DMS53 (cell line): ENCODE results near the gene POLR1B.
"Not testable (repeated sequence)": the region's sequence is repeated elsewhere in the genome, so short reads cannot be mapped to it uniquely, and the experiment has no call there.

Experiments used
- DNase-seq: peaks from one replicate; lab custom pipeline; 2025; lab: John Stamatoyannopoulos, UW

POLR1B gene

DNA sequence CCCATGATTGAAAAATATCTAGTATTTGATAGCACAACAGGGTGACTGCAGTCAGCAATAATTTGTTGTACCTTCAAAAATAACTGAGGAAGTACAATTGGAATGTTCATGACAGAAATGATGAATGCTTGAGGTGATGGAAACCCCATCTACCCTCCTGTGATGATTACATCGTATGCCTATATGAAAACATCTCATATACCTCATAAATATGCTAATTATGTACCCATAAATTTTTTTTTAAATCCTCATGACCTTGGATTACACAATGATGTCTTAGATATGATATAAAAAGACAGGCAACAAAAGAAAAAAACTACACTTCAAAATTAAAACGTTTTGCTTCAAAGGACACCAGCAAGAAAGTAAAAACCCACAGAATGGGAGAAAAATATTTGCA is 1.4 kb upstream of the POLR1B start:
- DNase-seq, result no peak

DNA sequence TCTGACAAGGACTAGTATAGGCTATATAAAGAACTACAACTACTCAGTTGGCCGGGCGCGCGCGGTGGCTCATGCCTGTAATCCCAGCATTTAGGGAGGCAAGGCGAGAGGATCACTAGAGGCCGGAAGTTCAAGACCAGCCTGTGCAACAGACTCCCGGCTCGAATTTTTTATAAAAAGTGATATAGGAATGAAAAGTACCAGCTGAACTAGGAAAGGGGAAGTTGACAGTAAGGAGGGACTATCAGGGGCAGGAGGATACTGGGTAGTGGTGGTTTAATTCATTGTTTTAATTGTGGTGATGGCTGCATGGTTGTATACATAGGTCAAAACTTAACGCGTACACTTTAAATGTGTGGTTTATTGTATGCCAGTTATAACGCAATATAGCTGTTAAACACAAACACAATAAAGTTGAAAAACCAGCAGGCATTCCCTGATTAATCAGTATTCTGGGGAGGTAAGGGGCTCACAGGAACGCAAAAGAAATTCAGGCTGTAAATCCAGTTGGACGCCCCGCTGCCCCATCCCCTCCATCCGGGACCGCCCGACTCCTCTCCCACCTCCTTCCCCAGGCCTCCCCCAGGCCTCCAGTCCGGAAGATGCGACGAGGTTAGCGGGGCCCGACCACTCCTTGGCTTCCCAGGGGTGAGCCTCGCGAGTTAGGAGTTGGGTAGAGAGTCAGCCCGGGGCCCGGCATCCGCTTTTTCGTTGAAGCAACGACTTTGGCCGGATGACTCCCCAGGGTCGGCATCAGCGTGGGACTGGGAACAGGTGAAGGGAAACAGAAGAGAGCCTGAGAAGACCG is 746 bp upstream of the POLR1B start:
- peak; percentile 93 for DNase-seq

DNA sequence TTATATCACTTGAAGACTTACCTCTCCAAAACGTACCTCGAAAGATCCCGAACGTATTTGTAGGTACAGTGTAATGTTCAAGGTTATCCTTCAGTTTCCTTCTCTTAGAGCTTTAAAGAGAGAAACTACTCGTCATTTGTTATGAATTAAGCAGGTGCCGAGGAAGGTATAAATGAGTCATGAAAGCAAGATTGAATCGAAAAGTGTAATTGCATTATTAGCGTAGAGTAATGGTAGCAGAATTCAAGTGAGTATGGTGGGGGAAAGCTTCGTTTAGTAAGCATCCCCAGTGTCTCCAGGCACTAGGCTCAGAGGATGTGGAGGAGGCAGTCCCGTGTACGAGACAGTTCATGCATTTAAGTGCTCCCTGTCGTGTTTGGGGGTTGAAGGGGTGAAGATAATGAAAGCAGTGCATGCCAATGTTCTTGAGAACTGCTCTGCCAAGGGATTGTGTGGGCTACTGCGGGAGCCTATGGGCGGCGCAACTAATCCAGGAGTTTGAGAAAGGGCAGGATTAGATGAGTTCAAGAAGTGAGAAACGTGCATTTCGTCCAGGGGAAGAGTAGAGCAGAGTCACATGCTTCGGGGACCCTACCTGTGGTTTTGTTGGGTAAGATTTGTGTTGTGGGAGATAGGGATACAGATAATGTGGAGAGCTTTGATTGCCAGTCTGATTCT is 858 bp downstream of the POLR1B start:
- DNase-seq, result peak; percentile 57

DNA sequence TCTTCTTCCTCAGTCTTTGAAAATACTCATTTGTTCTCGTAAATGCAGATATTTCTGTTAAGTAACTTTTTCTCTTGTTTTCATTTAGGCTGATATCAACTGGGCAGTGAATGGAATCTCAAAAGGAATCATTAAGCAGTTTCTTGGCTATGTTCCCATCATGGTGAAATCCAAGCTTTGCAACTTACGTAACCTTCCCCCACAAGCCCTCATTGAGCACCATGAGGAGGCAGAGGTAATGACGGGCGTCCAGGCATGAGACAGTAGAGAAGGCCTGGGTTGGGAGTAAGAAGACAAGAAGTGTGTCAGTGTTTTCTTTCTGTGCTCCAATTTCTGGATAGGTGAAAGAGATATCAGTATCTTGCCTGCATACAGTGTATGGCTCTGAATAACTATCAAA is 5.1 kb downstream of the POLR1B start:
- no peak for DNase-seq

DNA sequence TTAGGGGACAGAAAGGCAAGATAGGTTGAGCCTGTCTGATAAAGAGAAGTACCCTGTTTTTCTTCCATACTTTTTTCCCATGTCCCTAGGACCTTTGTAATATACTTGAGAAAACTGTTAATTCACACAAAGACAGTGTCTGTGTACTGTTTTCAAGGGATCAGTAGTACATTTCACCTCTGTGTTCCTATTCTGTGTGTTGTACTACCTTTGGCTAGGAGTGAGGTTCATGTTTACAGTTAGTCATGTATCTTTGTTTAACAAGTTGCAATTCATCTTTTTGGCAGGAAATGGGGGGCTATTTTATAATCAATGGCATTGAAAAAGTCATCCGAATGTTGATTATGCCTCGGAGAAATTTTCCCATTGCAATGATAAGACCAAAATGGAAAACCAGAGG is 6.7 kb downstream of the POLR1B start:
- no peak for DNase-seq

DNA sequence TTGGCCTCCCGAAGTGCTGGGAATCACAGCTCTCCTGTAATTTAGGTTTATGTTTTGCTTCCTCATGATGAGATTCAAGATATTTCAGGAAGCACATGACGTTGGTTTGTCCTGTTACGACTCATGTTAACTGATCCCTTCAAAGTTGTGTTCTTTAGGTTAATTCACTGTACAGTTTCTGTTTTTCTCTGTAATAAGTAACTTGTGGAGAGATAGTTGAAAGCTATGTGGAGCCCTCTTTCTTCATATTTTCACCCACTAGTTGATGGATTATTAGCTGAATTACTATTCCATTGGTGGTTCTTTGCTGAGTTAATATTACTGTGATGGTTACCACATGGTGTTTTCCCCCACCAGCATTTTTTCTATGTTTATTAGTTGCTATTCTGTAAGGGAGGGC is 23.8 kb downstream of the POLR1B start:
- DNase-seq, result no peak

DNA sequence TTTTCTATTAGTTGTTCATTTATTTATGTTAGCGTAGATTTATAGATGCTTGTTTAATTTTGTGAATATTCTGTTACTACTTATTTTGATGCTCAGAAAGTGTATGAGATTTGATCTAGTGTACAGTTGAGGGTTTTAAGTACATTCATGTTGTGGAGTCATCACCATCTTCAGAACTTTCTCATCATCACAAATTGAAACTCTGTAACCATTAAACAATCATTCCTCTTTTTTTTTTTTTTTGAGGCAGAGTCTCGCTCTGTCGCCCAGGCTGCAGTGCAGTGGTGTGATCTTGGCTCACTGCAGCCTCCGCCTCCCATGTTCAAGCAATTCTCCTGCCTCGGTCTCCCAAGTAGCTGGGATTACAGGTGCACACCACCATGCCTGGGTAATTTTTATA is 24.2 kb downstream of the POLR1B start:
- DNase-seq, result not testable (repeated sequence)

DNA sequence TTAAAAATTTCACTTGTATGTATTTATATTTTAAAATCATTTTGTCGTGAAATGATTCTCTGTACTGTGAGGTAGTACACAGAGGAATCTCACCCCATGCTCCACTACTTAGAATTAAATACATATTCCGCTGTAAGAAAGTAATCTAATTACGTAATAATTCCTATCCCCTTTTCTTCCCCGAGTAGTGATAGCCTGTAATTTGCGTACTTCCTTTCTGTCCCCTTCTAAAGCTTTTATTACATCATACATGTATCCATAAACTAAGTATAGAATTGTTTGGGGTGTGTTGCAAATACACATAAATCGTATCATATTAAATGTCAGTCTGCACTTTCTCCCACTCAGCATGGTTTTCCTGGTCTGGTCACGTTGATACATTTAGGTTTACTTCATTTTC is 29.7 kb downstream of the POLR1B start:
- no peak for DNase-seq

DNA sequence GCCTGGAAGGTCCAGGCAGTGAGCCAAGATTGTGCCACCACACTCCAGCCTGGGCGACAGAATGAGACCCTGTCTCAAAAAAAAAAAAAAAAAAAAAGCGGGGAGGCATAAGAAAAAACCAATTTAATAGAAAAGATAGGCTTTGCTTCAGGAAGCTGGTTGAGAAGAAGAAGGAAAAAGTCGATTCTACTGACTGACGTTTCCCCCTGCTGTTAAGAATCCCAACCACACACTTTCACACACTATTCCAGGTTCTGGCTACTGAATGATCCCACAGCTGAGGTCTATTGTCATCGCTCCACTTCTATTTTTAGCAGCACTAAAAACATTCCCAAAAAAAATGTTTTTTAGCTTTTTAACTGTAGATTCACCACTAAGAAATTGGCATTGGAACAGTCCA is 35.5 kb downstream of the POLR1B start:
- DNase-seq, result no peak

DNA sequence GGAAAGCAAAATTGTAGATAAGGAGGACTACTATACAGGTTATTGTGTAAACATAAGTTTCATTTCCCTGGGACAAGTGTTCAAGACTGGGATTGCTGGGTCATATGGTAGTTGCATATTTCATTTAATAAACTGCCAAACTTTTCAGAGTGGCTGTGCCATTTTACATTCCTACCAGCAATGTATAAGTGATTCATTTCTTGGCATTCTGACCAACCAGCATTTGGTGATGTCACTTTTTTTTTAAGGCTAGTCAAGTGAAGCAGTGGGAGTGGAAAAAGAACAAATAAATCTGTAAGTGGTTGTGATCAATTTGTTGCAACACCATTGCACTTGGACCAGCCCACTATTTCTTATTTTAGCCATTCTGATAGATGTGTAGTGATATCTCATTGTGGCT is 37.0 kb downstream of the POLR1B start:
- DNase-seq, result peak; percentile 63

DNA sequence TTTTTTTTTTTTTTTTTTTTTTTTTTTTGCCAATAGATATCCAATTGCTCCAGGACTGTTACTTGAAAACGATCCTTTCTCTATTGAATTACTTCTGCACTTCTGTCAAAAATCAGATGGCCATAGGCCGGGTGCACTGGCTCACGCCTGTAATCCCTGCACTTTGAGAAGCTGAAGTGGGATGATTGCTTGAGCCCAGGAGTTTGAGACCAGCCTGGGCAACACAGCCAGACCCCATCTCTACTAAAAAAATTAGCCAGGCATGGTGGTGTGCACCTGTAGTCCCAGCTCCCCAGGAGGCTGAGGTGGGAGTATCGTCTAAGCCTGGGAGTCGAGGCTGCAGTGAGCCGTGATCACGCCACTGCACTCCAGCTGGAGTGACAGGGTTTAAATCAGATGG is 37.8 kb downstream of the POLR1B start:
- no peak for DNase-seq

DNA sequence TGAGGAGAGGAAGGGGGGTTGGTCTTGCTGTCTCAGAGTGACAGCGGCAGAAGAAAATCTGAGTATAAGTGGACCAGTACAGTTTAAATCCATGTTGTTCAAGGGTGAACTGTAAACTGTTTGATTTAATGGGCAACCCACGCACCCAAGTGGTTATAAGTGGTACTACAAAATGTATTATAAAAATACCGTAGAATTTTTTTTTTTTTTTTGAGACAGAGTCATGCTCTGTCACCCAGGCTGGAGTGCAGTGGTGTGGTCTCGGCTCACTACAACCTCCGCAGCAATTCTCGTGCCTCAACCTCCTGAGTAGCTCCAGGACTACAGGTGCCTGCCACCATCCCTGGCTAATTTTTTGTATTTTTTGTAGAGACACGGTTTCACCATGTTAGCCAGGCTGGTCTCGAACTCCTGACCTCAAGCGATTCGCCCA is 40.1 kb downstream of the POLR1B start:
- peak; percentile 89 for DNase-seq

DNA sequence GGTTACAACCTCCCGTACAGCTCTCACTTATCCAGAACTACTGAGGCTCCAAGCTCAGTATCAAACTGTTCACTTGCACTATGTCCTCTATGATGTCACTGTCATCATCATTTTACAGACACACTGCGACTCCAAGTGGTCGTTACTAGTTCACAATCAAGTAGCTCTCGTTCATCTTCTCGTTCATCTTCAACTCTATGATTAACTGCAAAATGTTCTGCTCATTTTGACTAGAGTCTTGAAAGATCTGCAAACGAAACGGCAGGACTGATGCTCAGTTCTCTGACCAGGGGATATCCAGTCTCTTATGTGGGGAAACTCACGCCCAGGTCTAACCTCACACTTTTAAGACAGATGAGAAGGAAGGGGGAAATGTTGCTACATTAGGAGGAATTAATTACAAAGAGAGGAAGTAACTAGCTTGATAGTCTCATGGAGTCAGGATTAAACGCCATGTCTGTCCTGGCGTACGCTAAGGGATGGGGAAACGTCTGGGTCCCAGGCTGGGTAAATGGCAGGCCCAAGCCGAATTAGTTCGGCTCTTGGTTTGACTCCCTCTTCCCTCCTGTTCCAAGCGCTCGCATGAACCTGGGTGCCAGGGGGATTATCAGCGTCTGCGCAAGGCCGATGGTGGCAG is 41.4 kb downstream of the POLR1B start:
- no peak for DNase-seq

DNA sequence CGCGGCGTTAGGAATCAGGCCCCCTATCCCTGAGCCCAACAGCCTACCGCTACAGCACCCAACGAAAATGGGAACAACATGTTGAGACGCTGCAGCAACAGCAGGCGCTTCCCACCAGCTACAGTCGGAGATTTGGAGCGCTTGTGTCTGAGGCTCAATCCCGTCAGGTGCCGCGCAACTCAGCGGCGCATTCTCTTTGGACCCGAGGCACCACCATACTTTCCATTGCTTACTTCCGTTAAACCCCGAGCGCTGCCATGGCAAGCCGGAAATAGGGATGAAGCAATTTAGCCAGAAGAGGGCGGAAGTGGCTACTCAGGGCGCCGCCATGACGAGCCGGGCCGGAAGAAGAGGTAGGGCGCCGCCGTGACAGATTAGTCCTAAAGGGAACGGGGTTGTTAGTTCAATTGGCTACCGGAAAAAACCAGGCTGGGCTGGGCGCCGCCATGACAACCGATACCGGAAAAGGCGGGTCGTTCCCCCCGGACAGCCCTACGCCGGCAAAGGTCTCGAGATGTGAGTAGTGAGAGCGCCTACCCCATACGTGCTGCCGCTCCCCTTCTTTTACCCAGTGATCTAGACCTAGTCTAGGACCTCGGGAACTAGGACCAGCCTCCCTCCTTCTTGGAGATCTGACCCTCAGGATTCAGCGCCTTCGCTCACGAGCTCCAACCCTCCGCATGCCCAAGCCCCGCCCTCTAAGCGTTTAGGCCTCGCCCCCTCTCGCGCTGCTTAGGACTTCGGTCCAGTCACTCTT is 42.0 kb downstream of the POLR1B start, which contains the start of gene CHCHD5:
CHCHD5 (plus strand) TSS at position 476 of the 757 bp plus-strand sequence; CDS start at position 515, 39 bp downstream.
- peak; percentile 99 for DNase-seq

DNA sequence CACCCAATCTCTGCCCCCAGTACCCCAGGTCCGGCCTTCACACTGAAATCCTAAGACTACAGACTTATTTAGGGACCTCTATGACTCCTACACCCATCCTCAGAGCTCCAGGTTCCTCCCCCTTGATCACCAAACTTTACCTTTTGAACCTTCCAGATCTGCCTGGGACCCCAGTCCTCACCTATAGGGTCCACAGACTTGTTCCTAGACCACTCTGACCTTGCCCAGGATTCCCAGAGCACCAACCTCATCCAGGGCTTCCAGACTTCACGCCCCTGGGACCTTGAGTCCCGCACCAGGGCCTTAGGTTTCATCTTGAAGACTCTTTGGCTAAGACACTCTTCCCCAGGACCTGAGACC is 42.6 kb downstream of the POLR1B start:
- no peak for DNase-seq

DNA sequence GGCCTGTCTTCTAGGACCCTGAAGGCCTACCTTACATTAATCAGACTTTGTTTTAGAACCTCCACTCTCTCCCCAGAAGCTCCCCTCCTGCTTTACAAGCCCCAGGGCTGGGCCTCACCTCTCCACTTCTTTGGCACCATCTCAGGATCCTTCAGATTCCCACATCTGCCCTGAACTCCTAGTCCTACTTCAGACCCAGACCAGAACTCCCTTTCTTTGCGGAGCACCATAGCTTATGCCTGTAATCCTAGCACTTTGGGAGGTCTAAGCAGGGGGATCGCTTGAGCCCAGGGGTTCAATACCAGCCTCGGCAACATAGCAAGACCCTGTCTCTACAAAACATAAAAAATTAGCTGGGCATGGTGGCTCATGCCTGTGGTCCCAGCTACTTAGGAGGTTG is 43.1 kb downstream of the POLR1B start:
- DNase-seq, result no peak

DNA sequence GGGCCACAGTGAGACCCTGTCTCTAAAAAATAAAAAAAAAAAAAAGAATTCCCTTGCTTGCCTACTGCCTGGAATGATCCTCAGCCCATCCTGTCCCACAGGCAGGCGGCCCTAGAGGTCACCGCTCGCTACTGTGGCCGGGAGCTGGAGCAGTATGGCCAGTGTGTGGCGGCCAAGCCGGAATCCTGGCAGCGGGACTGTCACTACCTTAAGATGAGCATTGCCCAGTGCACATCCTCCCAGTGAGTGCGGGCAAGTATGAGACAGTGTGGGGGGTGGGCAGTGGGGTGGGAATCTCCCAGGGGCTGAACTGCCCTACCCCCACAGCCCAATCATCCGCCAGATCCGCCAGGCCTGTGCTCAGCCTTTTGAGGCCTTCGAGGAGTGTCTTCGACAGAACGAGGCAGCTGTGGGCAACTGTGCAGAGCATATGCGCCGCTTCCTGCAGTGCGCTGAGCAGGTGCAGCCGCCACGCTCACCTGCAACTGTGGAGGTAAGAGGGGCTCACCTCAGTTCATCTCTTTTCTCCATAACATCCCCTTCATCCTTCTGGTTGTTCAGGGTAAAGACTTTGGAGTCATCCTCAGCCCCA is 43.7 kb downstream of the POLR1B start:
- DNase-seq, result no peak

DNA sequence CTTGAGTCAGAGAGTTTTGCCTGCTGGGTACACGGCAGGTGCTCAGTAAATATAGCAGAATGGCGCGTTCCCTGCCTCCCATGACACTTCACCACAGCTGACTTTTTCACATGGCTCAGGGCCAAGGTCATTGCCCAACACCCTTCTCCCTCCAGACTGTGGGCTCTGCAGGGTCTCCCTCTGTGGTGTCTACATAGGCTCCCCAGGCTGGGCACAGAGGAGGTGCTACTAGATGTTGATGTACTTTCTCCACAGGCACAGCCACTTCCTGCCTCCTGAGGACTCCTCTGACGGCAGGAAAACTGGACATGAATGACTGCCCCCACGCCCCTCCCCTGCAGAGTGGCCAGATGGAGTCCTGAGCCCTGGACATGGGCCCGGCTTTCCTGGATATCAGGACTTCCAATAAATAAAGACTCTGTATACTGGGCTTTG is 46.4 kb downstream of the POLR1B start:
- DNase-seq, result peak; percentile 76

DNA sequence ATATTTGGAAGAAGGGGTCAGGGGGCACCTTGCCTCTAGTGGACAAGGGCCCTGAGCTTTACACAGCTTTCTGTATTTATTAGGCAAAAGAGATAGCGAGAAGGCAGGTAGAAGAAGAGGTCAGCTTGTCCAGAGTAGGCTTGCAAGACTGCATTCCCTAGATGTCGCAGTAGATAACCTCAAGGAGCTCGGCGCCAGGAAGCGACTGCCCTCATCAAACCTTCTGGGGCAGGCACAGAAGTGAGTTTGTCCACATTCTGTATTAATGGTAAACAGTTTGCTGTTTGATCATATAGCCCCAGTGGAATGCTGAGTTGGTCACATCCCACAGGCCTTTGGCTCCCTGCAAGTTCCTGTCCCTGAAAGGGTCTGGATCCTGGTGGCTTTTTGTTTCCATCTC is 49.1 kb downstream of the POLR1B start:
- DNase-seq, result no peak

DNA sequence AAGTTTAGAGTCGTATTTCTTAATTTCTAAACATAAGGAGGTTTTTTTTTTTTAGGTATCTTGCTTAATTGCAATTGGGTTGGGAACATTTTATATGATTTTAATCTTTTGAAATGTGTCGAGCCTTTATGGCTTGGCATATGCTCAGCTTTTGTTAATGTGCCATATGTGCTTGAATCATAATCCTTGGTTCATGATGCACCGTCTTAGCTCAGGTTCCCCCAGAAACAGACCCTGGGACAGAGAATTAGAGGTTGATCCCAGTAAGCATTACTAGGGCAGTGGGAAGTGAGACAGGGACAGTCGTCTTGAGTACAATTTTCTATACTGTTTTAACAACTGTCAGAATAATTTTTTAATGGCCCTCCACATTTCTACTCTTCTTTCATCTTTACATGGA is 51.5 kb downstream of the POLR1B start:
- no peak for DNase-seq

DNA sequence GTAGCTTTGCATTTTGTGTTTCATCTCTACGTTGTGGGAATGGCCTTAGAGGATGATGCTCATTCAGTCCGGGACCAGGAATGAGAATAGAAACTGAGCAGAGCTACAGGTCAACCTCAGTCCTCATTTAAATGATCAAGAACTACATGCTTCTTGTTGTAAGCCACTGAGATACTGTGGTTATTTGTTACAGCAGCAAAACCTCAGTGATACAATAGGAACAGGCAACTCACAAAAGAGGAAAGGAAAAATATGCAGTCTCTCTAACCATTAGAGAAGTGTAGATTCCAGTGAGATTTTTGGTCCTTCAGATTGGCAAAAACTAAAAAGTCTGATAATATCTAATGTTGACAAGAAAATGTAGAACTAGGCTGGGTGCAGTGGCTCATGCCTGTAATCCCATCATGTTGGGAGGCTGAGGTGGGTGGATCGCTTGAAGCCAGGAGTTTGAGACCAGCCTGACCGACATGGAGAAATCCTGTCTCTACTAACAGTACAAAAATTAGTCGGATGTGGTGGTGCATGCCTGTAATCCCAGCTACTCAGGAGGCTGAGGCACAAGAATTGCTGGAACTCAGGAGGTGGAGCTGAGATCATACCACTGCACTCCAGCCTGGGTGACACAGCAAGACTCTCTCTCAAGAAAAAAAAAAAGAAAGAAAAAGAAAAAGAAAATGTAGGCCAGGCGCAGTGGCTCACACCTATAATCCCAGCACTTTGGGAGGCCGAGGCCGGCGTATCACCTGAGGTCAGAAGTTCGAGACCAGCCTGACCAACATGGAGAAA is 55.5 kb downstream of the POLR1B start:
- DNase-seq, result no peak
